NCI-H1092 treated with DMSO at 0.1 percent for 48 hours (cell line): ENCODE results near the gene PTPRN2.
"Not testable (repeated sequence)": the region's sequence is repeated elsewhere in the genome, so short reads cannot be mapped to it uniquely, and the experiment has no call there.

ENCODE experiments used
- DNase-seq: peaks from one replicate; lab custom pipeline; 2025; lab: John Stamatoyannopoulos, UW

Gene PTPRN2

DNA sequence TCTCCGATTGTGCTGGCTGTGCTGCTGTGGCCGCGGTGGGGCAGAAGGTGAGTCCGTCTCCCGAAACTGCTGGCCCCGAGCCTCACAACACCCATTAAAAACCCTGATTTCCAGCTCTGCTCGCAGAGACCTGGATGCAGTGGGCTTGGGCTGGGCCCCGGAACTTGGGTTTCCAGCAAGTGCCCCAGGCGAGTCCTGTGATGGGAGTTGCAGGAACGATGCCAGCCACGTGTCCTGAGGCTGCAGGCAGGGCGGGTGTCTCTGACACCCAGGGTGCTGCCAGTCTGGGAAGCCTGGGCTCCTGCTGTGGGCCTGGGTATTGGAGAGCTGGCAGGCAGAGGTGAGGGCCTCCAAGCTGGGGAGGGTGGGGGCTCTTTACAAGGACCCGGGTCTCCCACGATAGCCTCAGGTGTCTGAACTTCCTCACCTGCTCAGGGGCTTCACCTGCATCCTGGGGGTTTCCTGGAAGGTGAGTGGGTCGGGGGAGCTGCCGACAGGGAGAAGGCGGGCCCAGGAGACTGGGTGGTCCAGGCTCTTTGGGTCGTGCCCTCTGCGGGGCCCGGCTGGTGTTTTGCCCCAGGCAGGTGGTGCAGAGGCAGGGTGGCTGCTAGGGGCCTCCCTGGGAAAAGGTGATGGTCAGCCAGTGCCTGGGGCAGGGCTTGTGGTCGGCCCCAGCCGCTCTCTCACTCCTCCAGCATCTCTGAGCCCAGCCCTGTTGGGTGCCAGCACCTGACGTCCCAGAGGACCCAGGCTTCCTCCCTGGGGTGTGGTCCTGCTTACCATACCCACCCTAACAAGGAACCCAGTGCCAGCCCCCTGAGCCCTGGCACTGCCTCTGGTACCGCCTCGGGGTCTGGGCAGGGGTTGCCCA is 1070.5 kb downstream of the PTPRN2 start:
- DNase-seq, result no peak

DNA sequence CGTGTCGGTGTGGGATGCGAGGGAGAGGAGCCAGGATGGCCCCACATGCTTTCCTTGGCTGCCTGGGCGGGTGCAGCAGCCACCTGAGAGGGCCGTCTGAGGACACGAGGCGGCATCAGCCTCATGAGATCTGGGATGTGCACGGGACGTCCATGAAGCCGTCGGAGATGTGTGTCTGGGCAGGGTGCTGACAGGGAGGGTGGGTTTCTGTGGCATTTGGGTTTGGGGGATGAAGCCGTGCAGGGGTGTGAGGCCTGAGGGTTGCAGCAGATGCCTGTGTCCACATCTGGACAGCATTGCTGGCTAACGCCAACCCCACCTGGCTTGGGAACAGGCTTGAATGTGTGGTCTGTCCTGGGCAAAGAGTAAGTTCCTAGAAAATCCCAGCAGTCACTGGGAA is 1071.3 kb downstream of the PTPRN2 start:
- DNase-seq, result no peak

- no peak for DNase-seq
These were observed 1072.1 kb downstream of the PTPRN2 start for GRCh38 chr7:157515342-157516041.

DNA sequence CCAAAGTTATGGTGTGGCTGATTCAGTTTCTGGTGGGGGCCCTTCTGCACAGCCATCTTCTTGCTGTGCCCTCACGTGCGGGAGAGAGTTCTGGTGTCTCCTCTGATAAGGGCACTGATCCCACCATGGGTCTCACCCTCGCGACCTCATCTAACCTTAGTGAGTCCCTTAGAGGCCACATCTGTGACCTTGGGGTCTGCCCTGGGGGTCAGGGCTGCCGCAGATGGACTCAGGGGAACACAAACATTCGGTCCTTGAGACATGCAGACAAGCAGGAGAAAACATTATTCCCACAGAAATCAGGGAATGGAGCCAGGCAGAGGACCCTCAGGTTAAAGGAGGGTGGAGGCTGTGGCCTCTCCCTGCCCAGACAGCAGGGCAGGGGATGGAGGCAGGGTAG is 1072.9 kb downstream of the PTPRN2 start:
- no peak for DNase-seq

- no peak for DNase-seq
These were observed 1073.3 kb downstream of the PTPRN2 start for GRCh38 chr7:157514306-157514705.

GRCh38 chr7:157513682-157514081 is 1073.9 kb downstream of the PTPRN2 start:
- no peak for DNase-seq

GRCh38 chr7:157513162-157513621 is 1074.4 kb downstream of the PTPRN2 start:
- no peak for DNase-seq

- DNase-seq, result no peak
These were observed 1078.4 kb downstream of the PTPRN2 start for GRCh38 chr7:157509226-157509625.

- DNase-seq, result no peak
These were observed 1079.1 kb downstream of the PTPRN2 start for GRCh38 chr7:157508477-157508881.

- DNase-seq, result no peak
These were observed 1079.6 kb downstream of the PTPRN2 start for GRCh38 chr7:157507987-157508386.

GRCh38 chr7:157506268-157506667 is 1081.4 kb downstream of the PTPRN2 start:
- no peak for DNase-seq

DNA sequence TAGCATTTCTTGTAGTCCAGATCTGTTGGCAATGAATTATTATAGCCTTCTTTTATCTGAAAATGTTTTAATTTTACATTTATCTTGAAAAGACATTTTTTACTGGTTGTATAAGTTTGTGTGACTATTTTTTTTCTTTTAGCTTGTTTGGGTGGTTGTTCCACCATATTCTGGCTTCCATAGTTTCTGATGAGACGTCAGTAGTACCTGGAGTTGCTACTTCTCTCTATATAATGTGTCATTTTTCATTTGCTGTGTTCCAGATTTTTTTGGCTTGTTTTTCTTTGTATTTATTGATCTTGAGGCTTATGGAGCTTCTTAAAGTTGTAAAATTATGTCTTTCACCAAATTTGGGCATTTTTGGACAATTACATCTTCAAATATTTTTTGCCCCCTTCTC is 1082.0 kb downstream of the PTPRN2 start:
- DNase-seq, result no peak

DNA sequence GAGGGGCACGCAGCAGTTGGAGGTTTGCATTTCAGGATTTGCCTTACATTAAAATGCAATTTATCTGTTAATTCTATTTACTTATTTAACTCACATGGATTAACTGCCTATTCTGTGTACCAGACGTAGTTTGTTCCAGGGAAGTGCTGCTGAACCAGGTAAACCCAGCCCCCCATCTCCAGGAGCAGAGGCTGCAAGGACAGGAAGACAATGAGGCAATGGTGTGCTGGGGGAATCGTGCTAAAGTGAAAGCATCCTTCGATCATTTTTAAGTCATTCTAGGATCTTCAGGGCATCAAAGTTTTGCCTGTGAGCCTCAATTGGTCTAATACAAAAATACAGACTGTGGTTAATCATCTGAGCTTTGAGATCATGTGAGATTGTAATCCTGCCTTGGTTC is 1084.4 kb downstream of the PTPRN2 start:
- DNase-seq, result no peak

GRCh38 chr7:157502701-157503111 is 1084.9 kb downstream of the PTPRN2 start:
- DNase-seq, result no peak

DNA sequence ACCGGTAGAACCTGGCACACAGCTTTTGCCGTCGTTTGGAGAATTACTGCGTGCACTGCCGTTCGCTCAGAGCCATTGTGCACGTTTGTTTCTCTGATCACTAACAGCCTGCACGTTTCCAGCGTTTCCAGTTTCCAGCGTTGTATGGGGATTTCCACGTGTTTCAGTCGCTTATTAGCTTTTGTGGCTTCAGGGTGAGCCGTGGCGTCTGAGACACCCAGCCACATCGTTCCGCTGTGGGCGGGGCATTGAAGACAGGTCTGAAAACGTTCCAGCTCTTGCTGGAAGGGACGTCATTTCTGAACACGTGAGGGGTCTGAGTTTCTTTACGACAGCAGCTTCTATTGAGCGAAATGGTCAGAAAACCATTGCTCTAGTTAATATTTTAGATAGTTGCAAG is 1086.0 kb downstream of the PTPRN2 start:
- no peak for DNase-seq

DNA sequence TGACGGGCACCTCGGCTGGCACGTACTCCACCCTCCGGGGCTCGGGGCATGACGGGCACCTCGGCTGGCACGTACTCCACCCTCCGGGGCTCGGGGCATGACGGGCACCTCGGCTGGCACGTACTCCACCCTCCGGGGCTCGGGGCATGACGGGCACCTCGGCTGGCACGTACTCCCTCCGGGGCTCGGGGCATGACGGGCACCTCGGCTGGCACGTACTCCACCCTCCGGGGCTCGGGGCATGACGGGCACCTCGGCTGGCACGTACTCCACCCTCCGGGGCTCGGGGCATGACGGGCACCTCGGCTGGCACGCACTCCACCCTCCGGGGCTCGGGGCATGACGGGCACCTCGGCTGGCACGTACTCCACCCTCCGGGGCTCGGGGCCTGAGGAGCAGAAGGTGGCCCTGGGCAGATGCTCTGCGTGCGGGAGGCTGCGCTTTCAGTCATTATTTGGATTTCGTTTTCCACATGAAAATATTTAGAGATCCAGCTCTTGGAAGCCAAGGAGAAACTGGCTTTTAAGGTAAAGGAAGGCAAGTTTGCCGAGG is 1086.6 kb downstream of the PTPRN2 start:
- not testable (repeated sequence) for DNase-seq

- DNase-seq, result no peak
These were observed 1087.3 kb downstream of the PTPRN2 start for GRCh38 chr7:157500171-157500960.

GRCh38 chr7:157499835-157500153 is 1087.8 kb downstream of the PTPRN2 start:
- DNase-seq, result no peak

DNA sequence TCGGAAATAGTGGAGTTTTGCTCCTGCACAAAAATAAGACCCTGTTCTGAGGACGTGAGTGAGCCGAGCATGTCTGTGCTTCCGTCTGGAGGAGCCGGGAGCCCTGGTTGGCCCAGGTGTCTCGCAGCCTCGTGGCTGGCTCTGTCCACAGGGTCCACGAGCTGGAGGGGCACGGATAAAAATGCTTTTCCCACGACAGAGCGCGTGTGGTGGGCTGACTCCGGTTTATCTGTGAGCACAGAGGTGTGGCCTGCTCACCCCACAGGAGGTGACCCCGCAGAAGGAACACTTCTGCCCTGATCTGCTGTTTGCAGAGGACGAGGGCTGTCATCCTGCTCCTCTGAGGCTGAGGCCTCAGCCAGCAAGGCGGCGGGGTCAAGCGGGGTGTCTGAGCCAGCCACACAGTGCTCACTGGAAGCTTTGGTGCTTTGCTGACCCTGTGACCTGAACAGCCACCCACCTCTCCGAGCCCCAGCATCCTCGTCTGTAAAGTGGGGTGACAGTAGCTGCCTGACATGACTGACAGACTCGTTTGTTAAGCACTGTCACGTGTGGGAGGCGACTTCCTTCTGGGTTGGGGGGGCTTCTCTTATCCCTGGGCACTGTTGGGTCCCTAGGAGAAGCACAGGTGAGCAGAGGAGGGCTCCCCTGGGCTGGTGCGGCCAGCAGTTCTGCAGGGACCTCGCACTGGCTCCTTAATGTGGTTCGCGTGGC is 1088.3 kb downstream of the PTPRN2 start:
- no peak for DNase-seq

GRCh38 chr7:157498657-157499056 is 1089.0 kb downstream of the PTPRN2 start:
- DNase-seq, result no peak
